ENCODE data around the gene VAPA.
"Not testable (repeated sequence)": the region's sequence is repeated elsewhere in the genome, so short reads cannot be mapped to it uniquely, and the experiment has no call there.

VAPA gene

DNA sequence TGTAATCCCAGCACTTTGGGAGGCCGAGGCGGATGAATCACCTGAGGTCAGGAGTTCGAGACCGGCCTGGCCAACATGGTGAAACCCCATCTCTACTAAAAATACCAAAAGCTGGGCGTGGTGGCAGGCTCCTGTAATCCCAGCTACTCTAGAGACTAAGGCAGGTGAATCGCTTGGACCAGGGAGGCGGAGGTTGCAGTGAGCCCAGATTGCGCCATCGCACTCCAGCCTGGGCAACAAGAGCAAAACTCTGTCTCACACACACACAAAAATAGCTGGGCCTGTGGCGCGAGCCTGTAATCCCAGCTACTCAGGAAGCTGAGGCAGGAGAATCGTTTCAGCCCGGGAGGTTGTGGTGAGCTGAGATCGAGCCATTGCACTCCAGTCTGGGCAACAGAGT lies 11.6 kb upstream of the VAPA start:
- not testable (repeated sequence) for H3K27ac ChIP-seq (ENCODE audit: low read depth, low read length); H3K9ac ChIP-seq (ENCODE audit: low read length); H3K4me3 ChIP-seq (ENCODE audit: low read depth, low read length); H3K27me3 ChIP-seq (ENCODE audit: control insufficient read depth, insufficient read depth, low read length); H3K36me3 ChIP-seq (ENCODE audit: control insufficient read depth, insufficient read depth, low read length); H3K9me3 ChIP-seq (ENCODE audit: control insufficient read depth, insufficient read depth, low read depth, low read length)
- H3K4me1 ChIP-seq (ENCODE audit: control insufficient read depth, insufficient read depth, low read length): peaks cover 15% of the 10 kb centered on the region

DNA sequence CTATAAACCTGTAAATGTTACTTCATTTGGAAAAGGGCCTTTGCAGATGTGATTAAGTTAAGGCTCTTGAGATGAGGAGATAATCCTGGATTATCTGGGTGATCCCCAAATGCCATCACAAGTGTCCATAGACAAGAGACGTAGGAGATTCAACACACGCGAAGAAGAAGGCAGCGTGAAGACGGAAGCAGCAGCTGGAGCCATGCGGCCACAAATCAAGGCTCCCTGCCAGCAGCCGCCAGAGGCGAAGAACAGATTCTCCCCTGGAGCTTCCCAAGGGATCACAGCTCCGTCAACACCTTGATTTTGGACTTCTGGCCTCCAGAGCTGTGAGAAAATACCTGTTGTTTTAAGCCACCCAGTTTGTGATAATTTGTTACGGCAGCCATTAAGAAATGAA lies 11.0 kb upstream of the VAPA start:
- no peaks in the 10 kb centered on the region for H3K27me3 ChIP-seq (ENCODE audit: control insufficient read depth, insufficient read depth, low read length)
- no peaks in the 10 kb centered on the region for H3K9me3 ChIP-seq (ENCODE audit: control insufficient read depth, insufficient read depth, low read depth, low read length)
- no peak overlapping the region for H3K4me3 ChIP-seq (ENCODE audit: low read depth, low read length)
- peaks cover 15% of the 10 kb centered on the region for H3K4me1 ChIP-seq (ENCODE audit: control insufficient read depth, insufficient read depth, low read length)
- H3K27ac ChIP-seq (ENCODE audit: low read depth, low read length): no peak overlapping the region
- no peak overlapping the region for H3K9ac ChIP-seq (ENCODE audit: low read length)
- no peaks in the 10 kb centered on the region for H3K36me3 ChIP-seq (ENCODE audit: control insufficient read depth, insufficient read depth, low read length)

DNA sequence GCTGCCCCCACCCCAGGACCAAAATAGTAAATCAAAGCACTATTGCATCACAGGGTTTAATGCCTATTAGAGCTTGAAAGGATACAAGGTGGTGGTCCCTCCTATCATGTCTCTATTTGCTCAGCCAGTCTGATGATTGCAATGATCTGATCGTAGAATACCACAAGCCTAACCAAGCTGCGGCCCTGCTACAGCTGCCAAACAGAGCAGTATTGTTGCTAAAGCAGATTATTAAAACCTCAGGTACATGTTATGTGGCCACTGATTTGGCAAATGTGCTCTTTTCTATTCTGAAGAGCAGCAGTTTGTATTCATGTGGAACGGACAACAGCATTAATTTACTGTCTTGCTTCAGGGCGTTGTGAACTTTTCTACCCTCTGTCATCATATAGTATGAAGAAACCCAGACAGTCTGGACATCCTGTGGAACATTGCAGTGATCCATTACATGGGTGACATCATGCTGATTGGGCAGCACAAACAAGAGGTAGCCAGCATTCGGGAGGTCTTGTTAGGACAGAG lies 8.4 kb upstream of the VAPA start:
- H3K27ac ChIP-seq (ENCODE audit: low read depth, low read length): no peak overlapping the region
- H3K36me3 ChIP-seq (ENCODE audit: control insufficient read depth, insufficient read depth, low read length): no peaks in the 10 kb centered on the region
- peaks cover 4% of the 10 kb centered on the region; the same call in 1 of the 2 replicates for H3K4me1 ChIP-seq (ENCODE audit: control insufficient read depth, insufficient read depth, low read length)
- H3K9me3 ChIP-seq (ENCODE audit: control insufficient read depth, insufficient read depth, low read depth, low read length): no peaks in the 10 kb centered on the region
- H3K27me3 ChIP-seq (ENCODE audit: control insufficient read depth, insufficient read depth, low read length): no peaks in the 10 kb centered on the region
- H3K9ac ChIP-seq (ENCODE audit: low read length): no peak overlapping the region
- H3K4me3 ChIP-seq (ENCODE audit: low read depth, low read length): no peak overlapping the region

DNA sequence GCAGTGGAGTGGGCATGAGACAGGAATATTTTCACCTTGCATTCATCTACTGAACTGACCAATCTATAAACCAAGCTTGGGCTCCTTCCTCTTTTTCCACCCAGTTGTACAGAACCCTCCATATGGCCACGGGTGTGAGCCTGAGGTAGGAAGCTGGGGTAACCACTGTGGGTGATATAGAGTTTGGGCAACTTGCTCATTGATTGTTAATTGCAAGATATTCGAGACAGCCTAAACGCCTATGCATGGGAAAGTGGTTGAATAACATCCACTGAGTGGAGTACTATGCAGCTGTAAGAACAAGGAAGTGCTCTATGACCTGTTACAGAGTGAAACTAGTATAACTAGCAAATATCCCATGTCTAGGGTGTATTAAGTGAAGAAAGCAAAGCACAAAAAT lies 7.3 kb upstream of the VAPA start:
- H3K27ac ChIP-seq (ENCODE audit: low read depth, low read length): no peak overlapping the region
- H3K9me3 ChIP-seq (ENCODE audit: control insufficient read depth, insufficient read depth, low read depth, low read length): no peaks in the 10 kb centered on the region
- no peak overlapping the region for H3K4me3 ChIP-seq (ENCODE audit: low read depth, low read length)
- no peaks in the 10 kb centered on the region for H3K36me3 ChIP-seq (ENCODE audit: control insufficient read depth, insufficient read depth, low read length)
- no peaks in the 10 kb centered on the region for H3K27me3 ChIP-seq (ENCODE audit: control insufficient read depth, insufficient read depth, low read length)
- H3K4me1 ChIP-seq (ENCODE audit: control insufficient read depth, insufficient read depth, low read length): no peaks in the 10 kb centered on the region
- no peak overlapping the region for H3K9ac ChIP-seq (ENCODE audit: low read length)

DNA sequence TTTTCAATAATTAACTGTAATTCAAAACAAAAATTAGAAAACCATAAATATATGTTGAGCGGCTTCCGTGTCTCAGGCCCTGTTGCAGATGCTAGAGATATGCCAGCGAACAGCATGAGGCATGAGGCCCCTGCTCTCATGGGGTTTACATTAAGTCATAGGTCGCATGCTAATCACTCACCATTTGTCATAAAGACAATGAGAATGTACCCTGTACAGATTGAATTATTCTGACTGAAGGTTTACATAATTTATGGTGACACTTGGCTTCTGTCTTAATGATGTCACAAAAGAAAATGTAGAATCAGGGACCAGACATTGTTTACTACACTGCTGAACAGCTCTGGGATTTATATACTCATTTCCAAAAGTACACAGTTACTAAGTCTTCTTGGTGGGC lies 5.9 kb upstream of the VAPA start:
- Histone ChIP-seq H3K27ac (ENCODE audit: low read depth, low read length) (no peak overlapping the region), H3K4me3 (ENCODE audit: low read depth, low read length) (no peak overlapping the region), H3K4me1 (ENCODE audit: control insufficient read depth, insufficient read depth, low read length) (peaks cover 1% of the 10 kb centered on the region; the same call in 1 of the 2 replicates), H3K9ac (ENCODE audit: low read length) (no peak overlapping the region), H3K27me3 (ENCODE audit: control insufficient read depth, insufficient read depth, low read length) (no peaks in the 10 kb centered on the region), H3K36me3 (ENCODE audit: control insufficient read depth, insufficient read depth, low read length) (no peaks in the 10 kb centered on the region), H3K9me3 (ENCODE audit: control insufficient read depth, insufficient read depth, low read depth, low read length) (no peaks in the 10 kb centered on the region; the same call in 1 of the 2 replicates)

DNA sequence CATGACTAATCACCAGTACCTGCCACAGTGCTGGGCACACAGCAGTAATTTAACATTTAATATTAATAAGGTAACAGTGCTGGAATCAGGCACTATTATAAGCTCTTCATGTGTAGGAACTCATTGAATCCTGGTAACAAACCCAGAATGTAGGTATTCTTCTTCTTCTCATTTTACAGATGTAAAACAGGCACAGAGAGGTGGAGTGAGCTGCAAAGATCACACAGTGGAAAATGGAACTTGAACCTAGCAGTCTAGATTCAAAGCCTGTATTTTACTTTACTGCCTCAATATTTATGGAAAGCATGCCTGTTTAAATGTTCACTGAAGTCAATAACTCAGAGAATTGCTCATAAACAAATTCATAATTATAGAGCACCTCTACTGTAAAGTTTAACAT lies 3.7 kb upstream of the VAPA start:
- Histone ChIP-seq H3K4me3 (ENCODE audit: low read depth, low read length) (no peak overlapping the region), H3K27me3 (ENCODE audit: control insufficient read depth, insufficient read depth, low read length) (no peaks in the 10 kb centered on the region), H3K9me3 (ENCODE audit: control insufficient read depth, insufficient read depth, low read depth, low read length) (no peaks in the 10 kb centered on the region; the same call in 1 of the 2 replicates), H3K4me1 (ENCODE audit: control insufficient read depth, insufficient read depth, low read length) (peaks cover 4% of the 10 kb centered on the region; the same call in 1 of the 2 replicates), H3K27ac (ENCODE audit: low read depth, low read length) (no peak overlapping the region), H3K36me3 (ENCODE audit: control insufficient read depth, insufficient read depth, low read length) (no peaks in the 10 kb centered on the region), H3K9ac (ENCODE audit: low read length) (no peak overlapping the region)

DNA sequence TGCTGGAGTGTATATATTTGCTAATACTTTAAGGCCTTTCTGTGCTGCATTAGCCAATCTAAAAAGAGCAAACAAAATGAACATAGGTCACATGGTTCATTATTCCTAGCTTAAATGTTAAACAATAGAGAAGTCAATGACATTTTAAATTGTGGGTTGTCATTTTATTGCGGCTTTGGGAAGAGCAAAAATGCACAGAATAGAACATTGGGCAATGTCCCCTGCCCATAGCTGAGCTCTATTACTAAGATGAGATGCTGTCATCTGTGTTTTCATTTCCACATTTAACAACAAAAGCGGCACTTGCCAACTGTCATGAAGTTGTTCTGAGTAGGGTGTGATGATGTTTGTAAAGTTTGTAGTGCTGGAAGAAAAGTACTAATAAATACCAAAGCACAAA lies 3.2 kb upstream of the VAPA start:
- Histone ChIP-seq H3K36me3 (ENCODE audit: control insufficient read depth, insufficient read depth, low read length) (no peaks in the 10 kb centered on the region), H3K27me3 (ENCODE audit: control insufficient read depth, insufficient read depth, low read length) (no peaks in the 10 kb centered on the region), H3K27ac (ENCODE audit: low read depth, low read length) (no peak overlapping the region), H3K9ac (ENCODE audit: low read length) (no peak overlapping the region), H3K4me1 (ENCODE audit: control insufficient read depth, insufficient read depth, low read length) (peaks cover 5% of the 10 kb centered on the region; the same call in 1 of the 2 replicates), H3K9me3 (ENCODE audit: control insufficient read depth, insufficient read depth, low read depth, low read length) (no peaks in the 10 kb centered on the region; the same call in 1 of the 2 replicates), H3K4me3 (ENCODE audit: low read depth, low read length) (no peak overlapping the region)

DNA sequence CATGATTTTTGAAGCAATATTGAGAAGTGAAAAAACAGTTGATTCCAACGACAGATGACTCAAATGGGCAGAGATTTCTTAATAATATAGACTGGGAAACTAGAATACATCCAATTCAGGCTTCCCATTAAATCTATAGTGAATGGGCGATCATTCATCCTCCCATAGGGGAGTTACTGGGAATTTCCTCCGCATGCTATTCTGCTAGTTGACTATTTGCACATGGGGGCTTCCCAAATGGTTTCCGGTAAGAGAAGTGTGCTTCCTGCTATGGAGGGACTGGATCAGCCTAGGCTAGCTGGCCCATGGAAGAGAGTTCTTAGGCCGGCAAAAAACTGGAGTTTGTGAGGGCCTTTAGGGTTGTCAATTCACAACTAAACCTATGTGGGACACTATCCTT lies 2.6 kb upstream of the VAPA start:
- Histone ChIP-seq H3K27me3 (ENCODE audit: control insufficient read depth, insufficient read depth, low read length) (no peaks in the 10 kb centered on the region), H3K9me3 (ENCODE audit: control insufficient read depth, insufficient read depth, low read depth, low read length) (no peaks in the 10 kb centered on the region; the same call in 1 of the 2 replicates), H3K36me3 (ENCODE audit: control insufficient read depth, insufficient read depth, low read length) (no peaks in the 10 kb centered on the region), H3K4me1 (ENCODE audit: control insufficient read depth, insufficient read depth, low read length) (peaks cover 11% of the 10 kb centered on the region), H3K9ac (ENCODE audit: low read length) (no peak overlapping the region), H3K27ac (ENCODE audit: low read depth, low read length) (no peak overlapping the region), H3K4me3 (ENCODE audit: low read depth, low read length) (no peak overlapping the region)

DNA sequence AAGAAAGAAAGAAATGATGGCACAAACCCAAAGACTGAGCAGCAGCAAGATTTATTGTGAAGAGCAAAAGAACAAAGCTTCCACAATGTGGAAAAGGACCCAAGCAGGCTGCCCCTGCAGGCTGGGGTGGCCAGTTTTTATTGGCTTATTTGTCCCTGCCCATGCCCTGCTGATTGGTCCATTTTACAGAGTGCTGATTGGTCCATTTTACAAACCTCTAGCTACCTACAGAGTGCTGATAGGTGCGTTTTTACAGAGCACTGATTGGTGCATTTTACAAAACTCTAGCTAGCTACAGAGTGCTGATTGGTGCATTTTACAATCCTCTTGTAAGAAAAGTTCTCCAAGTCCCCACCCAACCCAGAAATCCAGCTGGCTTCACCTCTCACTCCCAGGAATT lies 1.5 kb upstream of the VAPA start:
- not testable (repeated sequence) for H3K27me3 ChIP-seq (ENCODE audit: control insufficient read depth, insufficient read depth, low read length); H3K9ac ChIP-seq (ENCODE audit: low read length); H3K9me3 ChIP-seq (ENCODE audit: control insufficient read depth, insufficient read depth, low read depth, low read length); H3K4me3 ChIP-seq (ENCODE audit: low read depth, low read length); H3K27ac ChIP-seq (ENCODE audit: low read depth, low read length); H3K36me3 ChIP-seq (ENCODE audit: control insufficient read depth, insufficient read depth, low read length)
- peaks cover 17% of the 10 kb centered on the region for H3K4me1 ChIP-seq (ENCODE audit: control insufficient read depth, insufficient read depth, low read length)

DNA sequence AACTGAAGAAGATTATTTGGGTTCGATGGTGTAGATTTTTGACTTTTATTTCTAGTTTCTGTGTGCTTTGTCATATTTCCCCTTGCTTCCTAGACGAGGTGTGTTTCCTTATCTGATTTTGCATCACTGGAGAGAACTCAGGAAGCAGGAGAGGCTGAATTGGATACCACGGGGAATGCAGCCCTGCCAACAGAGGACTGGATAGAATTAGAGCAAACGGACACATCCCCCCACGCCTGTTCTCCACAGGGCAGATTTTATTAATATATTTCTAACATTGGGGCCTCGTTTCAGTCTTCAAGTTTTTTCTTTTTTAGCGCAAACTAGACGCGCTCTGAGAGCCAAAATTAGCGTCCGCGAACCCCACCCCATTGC lies 678 bp upstream of the VAPA start:
- no peak overlapping the region for H3K27ac ChIP-seq (ENCODE audit: low read depth, low read length)
- peaks cover 24% of the 10 kb centered on the region for H3K4me1 ChIP-seq (ENCODE audit: control insufficient read depth, insufficient read depth, low read length)
- no peaks in the 10 kb centered on the region for H3K36me3 ChIP-seq (ENCODE audit: control insufficient read depth, insufficient read depth, low read length)

DNA sequence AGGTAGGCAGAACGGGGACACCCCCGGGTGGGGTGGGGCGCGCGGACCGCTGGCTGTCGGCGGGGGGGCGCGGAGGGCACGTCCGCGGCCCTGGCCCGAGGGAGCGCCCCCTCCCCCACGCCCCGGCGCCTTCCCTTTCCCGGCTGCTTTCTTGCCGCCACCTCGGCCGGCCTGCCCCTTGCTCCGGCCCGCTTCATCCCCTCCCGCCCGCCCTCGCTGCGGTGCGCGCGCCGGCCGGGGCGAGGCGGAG lies 443 bp downstream of the VAPA start:
- Histone ChIP-seq H3K4me3 (ENCODE audit: low read depth, low read length) (peak overlapping the region; percentile 98), H3K27ac (ENCODE audit: low read depth, low read length) (peak overlapping the region; percentile 97), H3K4me1 (ENCODE audit: control insufficient read depth, insufficient read depth, low read length) (peaks cover 34% of the 10 kb centered on the region), H3K9ac (ENCODE audit: low read length) (peak overlapping the region; percentile 98), H3K9me3 (ENCODE audit: control insufficient read depth, insufficient read depth, low read depth, low read length) (no peaks in the 10 kb centered on the region; the same call in 1 of the 2 replicates), H3K27me3 (ENCODE audit: control insufficient read depth, insufficient read depth, low read length) (no peaks in the 10 kb centered on the region), H3K36me3 (ENCODE audit: control insufficient read depth, insufficient read depth, low read length) (no peaks in the 10 kb centered on the region)

More for the DNA sequence above, 678 bp upstream of the VAPA start:
- Histone ChIP-seq H3K27me3 (ENCODE audit: control insufficient read depth, insufficient read depth, low read length) (no peaks in the 10 kb centered on the region), H3K9ac (ENCODE audit: low read length) (no peak overlapping the region), H3K9me3 (ENCODE audit: control insufficient read depth, insufficient read depth, low read depth, low read length) (no peaks in the 10 kb centered on the region; the same call in 1 of the 2 replicates), H3K4me3 (ENCODE audit: low read depth, low read length) (peak overlapping the region; percentile 98)

All from HUES6 (cell line).